Fibroblast of mammary gland (primary cell): ENCODE results near the gene WIPF3.

Experiments used
- DNase-seq: peaks from one replicate; pipeline ENCODE4 v3.0.0-alpha.2; 2010; ENCODE audit warnings: low read depth
- H3K4me3 ChIP-seq: 2 replicates; pipeline ENCODE4 v1.5.1; 2011; ENCODE audit warnings: low read depth, mild to moderate bottlenecking, low read length, moderate library complexity; ENCODE audit not compliant: control insufficient read depth
- TF ChIP-seq, protein P1 (sequence below): conservative IDR thresholded peaks from 2 replicates; pipeline ENCODE4 v1.5.1; 2011; ENCODE audit warnings: low read depth, low read length, inconsistent platforms; ENCODE audit not compliant: control insufficient read depth, insufficient read depth

The WIPF3 gene

DNA sequence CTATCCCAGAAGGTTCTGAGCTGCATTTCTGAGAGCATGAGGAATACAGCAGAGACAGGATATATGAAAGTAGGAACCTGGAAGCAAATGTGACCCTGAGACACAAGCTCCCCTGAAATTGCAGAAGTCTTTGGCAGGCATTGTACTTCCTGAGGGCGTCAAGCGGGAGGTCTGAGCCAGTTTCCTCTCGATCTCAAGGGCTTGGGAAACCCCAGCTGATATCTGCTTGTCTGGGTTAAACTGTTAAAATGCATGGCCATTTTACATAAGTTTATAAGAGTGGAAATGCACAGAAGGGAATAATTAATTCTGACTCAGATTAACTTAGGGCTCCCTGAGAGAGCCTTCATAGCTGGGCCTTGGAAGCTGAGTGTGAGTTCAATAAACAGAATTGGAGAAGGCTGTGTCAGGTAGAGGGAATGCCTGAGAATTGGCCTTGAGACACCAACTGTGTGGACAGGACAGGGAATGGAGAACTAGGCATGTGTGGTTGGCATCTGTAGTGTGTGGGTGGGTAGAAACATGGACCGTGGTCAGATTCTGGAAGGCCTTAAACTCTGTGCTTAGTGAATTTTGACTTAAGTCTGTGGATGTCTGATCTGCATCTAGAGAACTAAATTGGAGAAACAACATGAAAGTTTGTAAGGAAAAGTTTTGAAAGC lies 53.3 kb downstream of the WIPF3 start:
- TF ChIP-seq, protein P1, sequence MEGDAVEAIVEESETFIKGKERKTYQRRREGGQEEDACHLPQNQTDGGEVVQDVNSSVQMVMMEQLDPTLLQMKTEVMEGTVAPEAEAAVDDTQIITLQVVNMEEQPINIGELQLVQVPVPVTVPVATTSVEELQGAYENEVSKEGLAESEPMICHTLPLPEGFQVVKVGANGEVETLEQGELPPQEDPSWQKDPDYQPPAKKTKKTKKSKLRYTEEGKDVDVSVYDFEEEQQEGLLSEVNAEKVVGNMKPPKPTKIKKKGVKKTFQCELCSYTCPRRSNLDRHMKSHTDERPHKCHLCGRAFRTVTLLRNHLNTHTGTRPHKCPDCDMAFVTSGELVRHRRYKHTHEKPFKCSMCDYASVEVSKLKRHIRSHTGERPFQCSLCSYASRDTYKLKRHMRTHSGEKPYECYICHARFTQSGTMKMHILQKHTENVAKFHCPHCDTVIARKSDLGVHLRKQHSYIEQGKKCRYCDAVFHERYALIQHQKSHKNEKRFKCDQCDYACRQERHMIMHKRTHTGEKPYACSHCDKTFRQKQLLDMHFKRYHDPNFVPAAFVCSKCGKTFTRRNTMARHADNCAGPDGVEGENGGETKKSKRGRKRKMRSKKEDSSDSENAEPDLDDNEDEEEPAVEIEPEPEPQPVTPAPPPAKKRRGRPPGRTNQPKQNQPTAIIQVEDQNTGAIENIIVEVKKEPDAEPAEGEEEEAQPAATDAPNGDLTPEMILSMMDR: no peak
- DNase-seq: no peak
- no peak overlapping the region for H3K4me3 ChIP-seq

DNA sequence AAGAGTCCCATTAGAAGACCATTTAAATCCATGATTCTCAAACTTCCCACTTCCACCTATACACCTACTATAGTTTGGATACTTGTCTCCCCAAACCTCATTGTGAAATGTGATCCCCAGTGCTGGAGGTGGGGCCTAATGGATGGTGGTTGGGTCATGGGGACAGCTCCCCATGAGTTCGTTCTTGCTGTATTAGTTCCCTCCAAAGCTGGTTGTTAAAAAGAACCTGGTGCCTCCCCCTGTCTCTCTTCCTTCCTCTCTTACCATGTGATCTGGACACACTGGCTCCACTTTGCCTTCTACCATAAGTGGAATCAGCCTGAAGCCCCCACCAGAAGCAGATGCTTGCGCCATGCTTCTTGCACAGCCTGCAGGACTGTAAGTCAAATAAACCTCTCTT lies 53.9 kb downstream of the WIPF3 start:
- no peak for DNase-seq
- H3K4me3 ChIP-seq: no peak overlapping the region
- TF ChIP-seq, protein P1: no peak

DNA sequence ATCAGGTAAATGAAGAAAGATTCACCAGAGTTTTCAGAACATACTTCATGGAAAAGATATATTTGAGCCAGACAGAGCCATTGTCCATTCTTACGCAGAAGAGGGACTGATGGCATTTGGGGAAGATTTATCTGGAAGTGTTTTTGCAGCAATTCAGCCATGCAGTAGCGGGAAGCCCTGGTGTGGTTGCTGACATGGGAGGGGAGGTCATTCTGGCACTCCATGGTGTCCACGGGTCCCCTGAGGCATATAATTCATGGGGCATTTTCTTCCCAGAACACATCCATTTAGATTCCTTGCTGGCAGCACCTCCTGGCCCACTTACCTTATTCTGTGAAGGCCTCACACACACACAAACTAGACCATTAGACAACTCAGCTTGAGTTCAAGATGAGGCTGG lies 55.6 kb downstream of the WIPF3 start:
- DNase-seq: no peak
- no peak overlapping the region for H3K4me3 ChIP-seq
- TF ChIP-seq, protein P1: no peak

DNA sequence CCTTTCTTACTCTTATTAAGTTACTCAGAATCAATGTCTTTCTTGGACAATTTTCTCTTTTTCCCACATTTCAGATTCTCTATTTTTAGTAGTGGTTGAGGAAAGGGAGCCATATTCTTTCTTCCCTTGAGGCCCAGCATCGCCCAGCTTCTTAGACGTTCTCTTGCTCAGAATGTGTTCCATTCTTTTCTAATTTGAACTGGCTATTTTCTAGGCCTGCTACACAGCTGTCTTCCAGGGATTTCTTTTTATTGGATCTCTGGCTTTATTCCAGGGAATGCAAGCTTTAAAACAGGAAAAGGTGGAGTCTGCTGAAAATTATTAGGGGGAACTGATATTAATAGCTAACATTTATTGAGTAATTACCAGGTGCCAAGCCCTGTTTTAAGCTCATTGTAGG lies 58.3 kb downstream of the WIPF3 start:
- H3K4me3 ChIP-seq: no peak overlapping the region
- TF ChIP-seq, protein P1: no peak
- no peak for DNase-seq

DNA sequence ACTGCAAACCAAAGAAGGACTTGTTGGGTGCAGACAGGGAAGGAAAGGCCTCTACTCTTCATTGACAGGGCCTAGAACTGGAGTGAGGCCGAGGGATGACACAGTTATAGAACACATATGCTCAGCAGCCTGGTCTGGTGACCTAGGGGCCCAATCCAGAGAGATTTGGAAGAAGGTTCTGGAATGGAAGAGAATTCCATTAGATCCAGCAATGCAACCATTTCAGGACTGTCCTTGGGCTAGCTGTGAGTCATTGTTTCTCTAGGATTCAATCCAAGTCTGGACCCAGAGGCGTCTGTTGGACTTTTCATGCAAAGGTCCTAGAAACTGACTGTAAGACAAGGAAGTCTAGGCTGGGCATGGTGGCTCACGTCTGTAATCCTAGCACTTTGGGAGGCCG lies 59.2 kb downstream of the WIPF3 start:
- H3K4me3 ChIP-seq: no peak overlapping the region
- TF ChIP-seq, protein P1: no peak
- peak; percentile 89 for DNase-seq

DNA sequence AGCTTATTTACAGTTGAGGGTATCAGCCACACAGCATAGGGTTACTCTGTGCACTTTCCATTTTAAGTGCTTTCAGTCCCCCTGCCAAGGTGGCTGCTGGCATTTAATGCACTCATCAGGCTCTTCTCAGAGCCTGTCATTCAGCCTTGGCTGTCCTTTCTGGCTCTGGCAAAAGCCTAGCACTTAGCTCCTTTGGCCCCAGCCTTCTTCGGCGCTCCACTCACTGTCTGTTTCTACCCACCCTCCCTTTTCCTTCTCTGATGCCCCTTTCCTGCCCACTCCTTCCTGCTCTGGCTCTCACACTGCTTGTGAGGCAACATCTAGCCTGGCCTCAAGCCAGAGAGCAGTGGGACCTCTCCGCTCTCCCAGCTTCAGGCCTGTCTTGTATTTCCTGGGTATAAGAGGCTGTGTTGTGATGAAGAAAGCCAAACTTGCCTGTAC lies 60.2 kb downstream of the WIPF3 start:
- peak; percentile 44 for DNase-seq
- TF ChIP-seq, protein P1: no peak
- no peak overlapping the region for H3K4me3 ChIP-seq
